Left kidney (tissue), 2 donors: ENCODE measurements around the gene ASPSCR1. TPM values are rescaled to one million over a fixed set of nuclear protein-coding genes. Genes with fewer than 3 reads are reported as not detected.
"Not testable (repeated sequence)": the region's sequence is repeated elsewhere in the genome, so short reads cannot be mapped to it uniquely, and the experiment has no call there.

Experiments used
- DNase-seq: peaks from one replicate; pipeline ENCODE4 v3.0.0-alpha.2; 2013
- polyA plus RNA-seq: library from polyadenylated mRNA; unstranded; fragments of 120-200 nt; gene quantifications from one replicate; pipeline ENCODE4 v1.2.1, GENCODE V29; 2013; ENCODE audit not compliant: insufficient read length

Gene ASPSCR1
- polyA plus RNA-seq, 1 donor = 25.3 TPM

DNA sequence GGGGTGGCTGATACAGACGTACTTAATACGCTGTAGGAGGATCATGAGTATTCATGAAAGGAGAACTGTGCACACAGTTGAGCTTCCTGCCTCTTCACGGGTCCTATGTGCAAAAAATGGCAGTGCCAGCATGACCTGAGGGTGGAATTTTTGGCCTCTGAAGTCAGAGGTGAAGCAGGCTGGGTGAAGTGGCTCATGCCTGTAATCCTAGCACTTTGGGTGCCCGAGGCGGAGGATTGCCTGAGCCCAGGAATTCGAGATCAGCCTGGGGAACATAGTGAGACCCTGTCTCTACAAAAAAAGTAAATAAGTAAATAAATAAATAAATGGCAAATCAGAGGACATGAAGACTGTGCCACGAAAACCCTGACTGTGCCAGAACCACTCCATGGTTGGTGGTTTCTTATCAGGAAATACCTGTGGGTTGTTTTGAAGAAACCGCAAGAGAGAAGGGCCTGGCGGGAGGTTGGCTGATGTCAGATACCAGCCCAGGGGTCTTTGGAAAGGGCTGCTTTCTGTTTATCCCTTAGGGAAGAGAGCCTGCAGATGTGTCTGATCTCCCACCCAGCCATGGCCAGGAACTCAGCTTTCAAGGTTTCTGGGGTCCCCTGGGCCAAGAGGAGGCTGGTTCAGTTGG, 3.4 kb downstream of the ASPSCR1 start:
- no peak for DNase-seq

DNA sequence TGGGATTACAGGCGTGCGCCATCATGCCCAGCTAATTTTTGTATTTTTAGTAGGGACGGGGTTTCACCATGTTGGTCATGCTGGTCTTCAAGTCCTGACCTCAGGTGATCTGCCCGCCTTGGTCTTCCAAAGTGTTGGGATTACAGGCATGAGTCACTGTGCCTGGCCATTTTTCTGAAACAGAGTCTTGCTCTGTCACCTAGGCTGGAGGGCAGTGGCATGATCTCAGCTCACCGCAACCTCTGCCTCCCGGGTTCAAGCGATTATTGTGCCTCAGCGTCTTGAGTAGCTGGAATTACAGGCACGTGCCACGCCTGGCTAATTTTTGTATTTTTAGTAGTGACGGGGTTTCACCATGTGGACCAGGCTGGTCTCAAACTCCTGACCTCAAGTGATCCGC, 4.1 kb downstream of the ASPSCR1 start:
- not testable (repeated sequence) for DNase-seq

GRCh38 chr17:81983011-81983638, 5.7 kb downstream of the ASPSCR1 start:
- DNase-seq = no peak

DNA sequence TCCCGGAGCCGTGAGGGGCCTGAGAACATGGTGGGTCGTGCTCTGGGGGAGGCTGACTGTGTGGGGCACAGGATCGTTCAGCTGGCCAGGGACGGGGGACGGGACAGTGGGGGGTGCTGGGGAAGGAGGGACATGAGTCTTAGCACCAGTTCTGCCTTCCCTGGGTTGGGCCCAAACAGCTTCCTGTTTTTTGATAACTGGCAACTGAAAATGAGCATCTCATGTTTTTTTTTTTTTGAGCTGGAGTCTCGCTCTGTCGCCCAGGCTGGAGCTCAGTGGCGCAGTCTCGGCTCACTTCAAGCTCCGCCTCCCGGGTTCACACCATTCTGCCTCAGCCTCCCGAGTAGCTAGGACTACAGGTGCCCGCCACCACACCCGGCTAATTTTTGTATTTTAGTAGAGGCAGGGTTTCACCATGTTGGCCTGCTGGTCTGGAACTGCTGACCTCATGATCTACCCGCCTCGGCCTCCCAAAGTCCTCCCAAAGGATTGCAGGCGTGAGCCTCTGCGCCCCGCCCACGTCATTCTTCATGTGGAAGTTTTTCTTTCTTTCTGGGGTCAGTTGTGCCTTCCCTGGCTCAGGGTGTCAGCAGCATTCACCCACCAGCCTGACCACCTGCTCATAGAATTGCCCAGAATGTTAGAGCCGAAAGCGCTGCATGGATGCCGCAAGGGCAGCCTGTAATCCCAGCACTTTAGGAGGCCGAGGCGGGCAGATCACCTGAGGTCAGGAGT, 6.4 kb downstream of the ASPSCR1 start:
- no peak for DNase-seq

- no peak for DNase-seq
These were observed 7.5 kb downstream of the ASPSCR1 start for GRCh38 chr17:81984773-81985410.

- no peak for DNase-seq
These were observed 9.2 kb downstream of the ASPSCR1 start for GRCh38 chr17:81986606-81987005.

- no peak for DNase-seq
These were observed 9.8 kb downstream of the ASPSCR1 start for GRCh38 chr17:81987161-81987770.

- DNase-seq = no peak
These were observed 13.6 kb downstream of the ASPSCR1 start for GRCh38 chr17:81990836-81991683.

DNA sequence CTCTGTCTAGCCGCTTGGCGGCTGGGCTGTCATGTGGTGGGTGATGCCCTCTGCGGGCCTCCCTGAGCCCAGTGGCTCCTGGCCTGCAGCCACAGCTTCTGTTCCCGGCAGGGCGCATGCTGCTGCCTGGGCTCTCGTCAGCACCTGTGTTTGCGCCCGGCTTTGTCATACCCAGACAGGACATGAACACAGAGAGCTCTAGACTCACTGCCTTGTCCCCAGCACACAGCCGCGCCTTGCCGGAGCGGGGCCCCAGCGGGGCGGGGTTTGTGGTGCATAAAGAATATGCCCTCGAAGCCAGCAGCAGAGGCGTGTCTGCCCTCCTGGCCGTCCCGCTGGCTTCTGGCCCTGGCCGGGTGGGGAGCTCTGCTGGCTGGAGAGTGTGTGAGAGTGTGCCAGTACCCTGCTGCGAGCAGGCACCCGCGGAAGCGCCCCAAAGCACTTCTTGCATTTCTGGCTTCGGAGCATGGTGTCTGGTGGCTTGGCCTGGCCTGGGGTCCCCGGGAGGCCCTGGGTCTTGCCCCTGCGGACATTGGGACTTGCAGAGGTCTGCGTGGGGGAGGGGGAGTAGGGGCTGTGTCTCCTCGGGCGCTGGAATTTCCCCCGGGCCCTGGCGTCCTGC, 14.4 kb downstream of the ASPSCR1 start:
- DNase-seq = no peak

GRCh38 chr17:81992306-81993102, 15.1 kb downstream of the ASPSCR1 start:
- peak; percentile 76 for DNase-seq

GRCh38 chr17:81993729-81994592, 16.5 kb downstream of the ASPSCR1 start:
- DNase-seq = no peak

- no peak for DNase-seq
These were observed 17.4 kb downstream of the ASPSCR1 start for GRCh38 chr17:81994593-81995462.

- no peak for DNase-seq
These were observed 18.2 kb downstream of the ASPSCR1 start for GRCh38 chr17:81995463-81996231.

DNA sequence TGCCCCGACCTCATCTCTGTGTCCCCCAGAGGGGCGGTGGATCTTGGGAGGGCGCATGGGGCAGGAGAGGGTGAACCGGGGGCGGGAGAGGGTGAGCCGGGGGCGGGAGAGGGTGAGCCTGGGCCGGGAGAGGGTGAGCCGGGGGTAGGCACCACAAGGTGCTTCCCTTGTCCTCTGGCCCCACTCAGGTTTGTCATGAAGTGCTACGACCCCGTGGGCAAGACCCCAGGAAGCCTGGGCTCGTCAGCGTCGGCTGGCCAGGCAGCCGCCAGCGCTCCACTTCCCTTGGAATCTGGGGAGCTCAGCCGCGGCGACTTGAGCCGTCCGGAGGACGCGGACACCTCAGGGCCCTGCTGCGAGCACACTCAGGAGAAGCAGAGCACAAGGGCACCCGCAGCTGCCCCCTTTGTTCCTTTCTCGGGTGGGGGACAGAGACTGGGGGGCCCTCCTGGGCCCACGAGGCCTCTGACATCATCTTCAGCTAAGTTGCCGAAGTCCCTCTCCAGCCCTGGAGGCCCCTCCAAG, 18.9 kb downstream of the ASPSCR1 start:
- no peak for DNase-seq

- DNase-seq = no peak
These were observed 19.5 kb downstream of the ASPSCR1 start for GRCh38 chr17:81996757-81997441.

GRCh38 chr17:81998212-81998611, 20.8 kb downstream of the ASPSCR1 start:
- no peak for DNase-seq
